Stimulated activated CD4-positive, alpha-beta T cell treated with anti-CD3 and anti-CD28 coated beads, Interleukin-4, amount 100 ng/mL, for 24 hours (primary cell): ENCODE measurements around the gene DIO1.
A peak's percentile ranks its signal among the peaks of the same experiment; 100 is the strongest.
"Not testable (repeated sequence)": the region's sequence is repeated elsewhere in the genome, so short reads cannot be mapped to it uniquely, and the experiment has no call there.

Experiments
- DNase-seq: peaks from one replicate; pipeline ENCODE4 v3.0.0-alpha.2; 2020

DIO1 gene

GRCh38 chr1:53893999-53894636 is at the start of gene DIO1:
Gene DIO1, plus strand, starts transcription at chr1:53894187. Its CDS starts 24 bp downstream, at chr1:53894211.
- no peak for DNase-seq

- DNase-seq = no peak
Observed at GRCh38 chr1:53847980-53848379, 46.0 kb upstream of the DIO1 start.

- no peak for DNase-seq
Observed at GRCh38 chr1:53850082-53850673, 43.8 kb upstream of the DIO1 start.

- no peak for DNase-seq
Observed at GRCh38 chr1:53851571-53852285, 42.3 kb upstream of the DIO1 start.

- peak; percentile 62 for DNase-seq
Observed at GRCh38 chr1:53860967-53861411, 33.0 kb upstream of the DIO1 start.

- no peak for DNase-seq
Observed at GRCh38 chr1:53862507-53862906, 31.5 kb upstream of the DIO1 start.

- DNase-seq = no peak
Observed at GRCh38 chr1:53868565-53868964, 25.4 kb upstream of the DIO1 start.

GRCh38 chr1:53869454-53870117 is 24.4 kb upstream of the DIO1 start:
- no peak for DNase-seq

GRCh38 chr1:53871221-53871620 is 22.8 kb upstream of the DIO1 start:
- DNase-seq = no peak

- no peak for DNase-seq
Observed at GRCh38 chr1:53871773-53872484, 22.1 kb upstream of the DIO1 start.

- not testable (repeated sequence) for DNase-seq
Observed at GRCh38 chr1:53875150-53875549, 18.8 kb upstream of the DIO1 start.

- DNase-seq = no peak
Observed at GRCh38 chr1:53878492-53879105, 15.4 kb upstream of the DIO1 start.

- not testable (repeated sequence) for DNase-seq
Observed at GRCh38 chr1:53881853-53882252, 12.1 kb upstream of the DIO1 start.

- DNase-seq = not testable (repeated sequence)
Observed at GRCh38 chr1:53883600-53883999, 10.4 kb upstream of the DIO1 start.

- no peak for DNase-seq
Observed at GRCh38 chr1:53888681-53889080, 5.3 kb upstream of the DIO1 start.

- peak; percentile 87 for DNase-seq
Observed at GRCh38 chr1:53889304-53890298, 4.4 kb upstream of the DIO1 start, which contains the start of gene YIPF1. Gene YIPF1, minus strand, starts transcription at chr1:53889797. Its CDS starts 860 bp downstream, at chr1:53888937.

- DNase-seq = peak; percentile 18
Observed at GRCh38 chr1:53890522-53890941, 3.5 kb upstream of the DIO1 start.

- no peak for DNase-seq
Observed at GRCh38 chr1:53891018-53891417, 3.0 kb upstream of the DIO1 start.

GRCh38 chr1:53891678-53892077 is 2.3 kb upstream of the DIO1 start:
- DNase-seq = no peak

- no peak for DNase-seq
Observed at GRCh38 chr1:53892911-53893310, 1.1 kb upstream of the DIO1 start.

- DNase-seq = no peak
Observed at GRCh38 chr1:53894644-53895043, 657 bp downstream of the DIO1 start.
